C4-2B (cell line): ENCODE data around the gene RRP8.

Experiments used
- CTCF ChIP-seq: fragments of 450-650 bp; conservative IDR thresholded peaks from 2 replicates; pipeline ENCODE4 v1.5.1; 2017; ENCODE audit warnings: mild to moderate bottlenecking
- ZFX ChIP-seq: fragments of 450-650 bp; IDR thresholded peaks from 2 replicates; pipeline ENCODE4 v1.6.1; 2017

GRCh38 chr11:6611963-6612212 is 8.5 kb upstream of the RRP8 start:
- TF ChIP-seq CTCF (no peak), ZFX (peak; percentile 34; the same call in 1 of the 2 replicates)
